ENCODE data around the gene ZSWIM8. TPM values are rescaled to one million over a fixed set of nuclear protein-coding genes. Genes with fewer than 3 reads are reported as not detected.
A peak's percentile ranks its signal among the peaks of the same experiment; 100 is the strongest.

The ZSWIM8 gene
- total RNA-seq, 1 donor from 2014 or later: 125 TPM

GRCh38 chr10:73847031-73847430 is 61.6 kb downstream of the ZSWIM8 start:
- no peak overlapping the region for H3K4me3 ChIP-seq
- no peaks in the 10 kb centered on the region for H3K9me3 ChIP-seq
- H3K4me1 ChIP-seq: peaks cover 20% of the 10 kb centered on the region
- H3K27ac ChIP-seq: no peak overlapping the region
- H3K27me3 ChIP-seq (ENCODE audit: low read depth): no peaks in the 10 kb centered on the region
- DNase-seq: no peak
- ATAC-seq: no peak
- no peak for TF ChIP-seq CTCF (IDR thresholded peaks at IDR 0.05)
- H3K36me3 ChIP-seq: peaks cover 71% of the 10 kb centered on the region
- intact Hi-C loops (cut with DNase I): no loop called here

- intact Hi-C loops (cut with DNase I): no loop called here
- peaks cover 73% of the 10 kb centered on the region for H3K36me3 ChIP-seq
Observed at GRCh38 chr10:73848821-73849489, 63.5 kb downstream of the ZSWIM8 start.

GRCh38 chr10:73850211-73850610 is 64.8 kb downstream of the ZSWIM8 start:
- Histone ChIP-seq H3K4me1 (peaks cover 20% of the 10 kb centered on the region), H3K27me3 (ENCODE audit: low read depth) (no peaks in the 10 kb centered on the region), H3K9me3 (no peaks in the 10 kb centered on the region), H3K27ac (peak overlapping the region; percentile 33), H3K36me3 (peaks cover 75% of the 10 kb centered on the region), H3K4me3 (no peak overlapping the region)
- DNase-seq (no peak), ATAC-seq (no peak)
- intact Hi-C loops (cut with DNase I): no loop called here
- no peak for TF ChIP-seq CTCF (IDR thresholded peaks at IDR 0.05)

More at GRCh38 chr10:73848821-73849489, 63.5 kb downstream of the ZSWIM8 start:
- H3K4me3 ChIP-seq: peak overlapping the region; percentile 4
- ATAC-seq (peak; percentile 81 to 91), DNase-seq (peak; percentile 88)
- H3K27ac ChIP-seq: peak overlapping the region; percentile 50
- peaks cover 20% of the 10 kb centered on the region for H3K4me1 ChIP-seq
- H3K9me3 ChIP-seq: no peaks in the 10 kb centered on the region
- TF ChIP-seq CTCF (IDR thresholded peaks at IDR 0.05): peak; percentile 99
- no peaks in the 10 kb centered on the region for H3K27me3 ChIP-seq (ENCODE audit: low read depth)

GRCh38 chr10:73850863-73851461 is 65.6 kb downstream of the ZSWIM8 start:
- TF ChIP-seq CTCF (IDR thresholded peaks at IDR 0.05): no peak
- peaks cover 76% of the 10 kb centered on the region for H3K36me3 ChIP-seq
- peak overlapping the region; percentile 33 for H3K27ac ChIP-seq
- H3K4me1 ChIP-seq: peaks cover 20% of the 10 kb centered on the region
- intact Hi-C loops (cut with DNase I): no loop called here
- no peaks in the 10 kb centered on the region for H3K27me3 ChIP-seq (ENCODE audit: low read depth)
- peak; percentile 81 for DNase-seq
- peak; percentile 87 to 88 for ATAC-seq
- H3K9me3 ChIP-seq: no peaks in the 10 kb centered on the region
- no peak overlapping the region for H3K4me3 ChIP-seq

Other genes starting within 250 kb of the ZSWIM8 start
- 97.4 TPM for gene USP54, start 194.3 kb upstream of the ZSWIM8 start, total RNA-seq
- 2.9 TPM for gene MYOZ1, start 144.1 kb upstream of the ZSWIM8 start, total RNA-seq
- gene SYNPO2L, start 129.6 kb upstream of the ZSWIM8 start, total RNA-seq: 0.32 TPM
- 9.1 TPM for gene AGAP5, start 87.5 kb upstream of the ZSWIM8 start, total RNA-seq
- 71.4 TPM for gene SEC24C, start 41.2 kb upstream of the ZSWIM8 start, total RNA-seq
- 21.1 TPM for gene CHCHD1, start 3.6 kb upstream of the ZSWIM8 start, total RNA-seq
- 32.3 TPM for gene NDST2, start 26.0 kb downstream of the ZSWIM8 start, total RNA-seq
- 38.4 TPM for gene CAMK2G, start 88.9 kb downstream of the ZSWIM8 start, total RNA-seq
- gene PLAU, start 125.5 kb downstream of the ZSWIM8 start, total RNA-seq: 29.0 TPM
- 106 TPM for gene VCL, start 212.5 kb downstream of the ZSWIM8 start, total RNA-seq

Data from lower lobe of right lung (tissue), 2 donors.